HG03280 (cell line): ENCODE measurements around the gene DCX.
"Not testable (repeated sequence)": the region's sequence is repeated elsewhere in the genome, so short reads cannot be mapped to it uniquely, and the experiment has no call there.

Experiments used
- ATAC-seq: cut with Tn5 transposase; IDR thresholded peaks from one replicate; pipeline ENCODE4 v1.9.1; 2021; ENCODE audit warnings: mild to moderate bottlenecking, moderate library complexity; ENCODE audit not compliant: unreplicated experiment

DCX gene

DNA sequence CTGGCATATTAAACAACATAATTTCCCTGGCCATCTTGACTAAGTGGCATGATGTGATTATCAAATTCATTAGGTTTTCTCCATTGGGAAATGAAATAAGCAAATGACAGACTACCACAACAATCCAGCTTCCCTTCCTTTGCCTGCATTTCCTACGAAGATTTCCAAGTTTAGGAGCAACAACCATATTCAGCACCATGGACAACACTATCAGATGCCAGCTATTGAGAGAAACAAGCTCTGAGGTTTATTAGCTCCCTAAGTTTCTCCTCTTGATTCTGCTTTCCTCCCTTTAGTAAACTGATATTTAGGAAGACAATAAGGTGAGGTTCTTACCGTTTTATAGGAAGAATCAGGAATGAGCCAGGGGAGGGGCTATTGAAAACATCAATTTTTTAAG lies 36.2 kb downstream of the DCX start:
- ATAC-seq, result no peak

DNA sequence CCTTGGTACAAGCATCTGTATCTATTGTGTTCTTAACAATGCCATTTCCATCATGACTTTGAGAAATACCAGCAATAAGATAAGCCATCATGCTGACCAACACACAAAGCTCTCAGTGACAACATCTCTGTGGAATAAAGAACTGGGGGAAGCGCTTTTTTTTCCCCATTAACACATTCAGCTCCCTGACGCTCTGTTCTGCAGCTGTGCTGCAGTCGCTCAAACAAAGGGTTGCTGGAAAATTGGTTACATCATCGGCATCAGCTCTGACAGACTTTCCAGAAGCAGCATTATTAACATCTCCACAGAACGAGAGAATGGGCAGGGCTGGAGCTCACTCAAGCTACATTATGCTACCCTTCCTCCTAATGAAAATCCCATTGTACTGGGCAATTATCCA lies 39.9 kb downstream of the DCX start:
- ATAC-seq, result no peak

DNA sequence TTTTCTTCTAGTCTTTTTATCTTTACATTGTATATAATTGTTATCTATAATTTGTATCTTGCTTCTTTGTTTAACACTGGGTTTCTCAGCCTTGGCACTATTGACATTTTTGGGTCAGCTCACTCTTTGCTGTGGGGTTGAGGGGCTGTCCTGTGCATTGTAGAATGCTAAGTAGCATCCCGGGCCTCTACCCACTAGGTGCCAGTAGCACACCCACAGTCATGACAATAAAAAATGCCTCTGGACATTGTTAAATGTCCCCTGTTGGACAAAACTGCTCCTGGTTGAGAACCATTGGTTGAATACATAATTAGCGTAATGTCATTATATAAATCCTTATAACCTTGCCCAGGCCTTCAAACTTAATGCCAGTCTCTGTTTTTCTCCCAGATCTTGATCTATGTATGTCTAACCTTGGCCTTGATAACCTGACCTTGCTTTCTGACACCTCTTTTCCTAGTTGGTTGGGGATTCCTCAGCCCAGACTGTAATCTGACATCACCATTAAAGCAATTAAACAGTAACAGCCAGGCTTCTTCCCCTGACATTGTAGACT lies 46.1 kb downstream of the DCX start:
- no peak for ATAC-seq

DNA sequence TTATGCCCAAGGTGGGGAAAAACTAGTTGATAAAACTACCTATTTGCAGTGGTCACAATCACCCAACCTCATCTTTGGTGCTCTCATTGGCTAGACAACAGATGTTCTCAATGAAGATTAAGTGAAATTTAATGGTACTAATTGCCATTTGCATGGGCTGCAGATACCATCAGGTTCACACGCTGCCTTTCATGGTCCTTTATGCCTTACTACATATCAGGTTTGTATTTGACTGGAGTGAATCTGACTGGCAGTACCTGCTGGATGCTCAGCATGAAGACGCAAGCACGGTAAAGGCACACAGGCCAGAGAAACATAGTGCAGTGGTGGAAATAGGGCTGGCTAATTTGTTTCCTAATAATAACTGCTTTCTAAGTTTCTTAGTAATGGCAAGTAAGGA lies 48.3 kb downstream of the DCX start:
- ATAC-seq, result no peak

DNA sequence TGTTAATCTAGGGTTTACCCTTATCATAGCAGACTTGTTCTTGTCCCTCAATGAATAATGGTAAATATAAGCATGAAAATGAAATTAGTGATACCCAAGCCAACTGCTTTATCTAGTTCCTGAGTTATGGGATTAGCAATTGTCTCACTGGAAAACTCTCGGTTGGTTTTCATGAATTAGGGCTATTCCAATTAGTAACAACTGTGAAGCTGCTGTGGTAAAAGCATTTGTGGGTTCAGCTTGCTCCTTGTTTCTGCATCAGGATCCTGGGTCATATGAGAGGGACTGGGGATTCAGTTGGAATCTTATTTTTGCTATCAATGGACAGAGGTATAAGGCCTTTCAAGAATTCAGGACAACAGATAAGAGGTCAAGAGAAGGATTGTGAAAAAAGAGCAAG lies 50.2 kb downstream of the DCX start:
- no peak for ATAC-seq

DNA sequence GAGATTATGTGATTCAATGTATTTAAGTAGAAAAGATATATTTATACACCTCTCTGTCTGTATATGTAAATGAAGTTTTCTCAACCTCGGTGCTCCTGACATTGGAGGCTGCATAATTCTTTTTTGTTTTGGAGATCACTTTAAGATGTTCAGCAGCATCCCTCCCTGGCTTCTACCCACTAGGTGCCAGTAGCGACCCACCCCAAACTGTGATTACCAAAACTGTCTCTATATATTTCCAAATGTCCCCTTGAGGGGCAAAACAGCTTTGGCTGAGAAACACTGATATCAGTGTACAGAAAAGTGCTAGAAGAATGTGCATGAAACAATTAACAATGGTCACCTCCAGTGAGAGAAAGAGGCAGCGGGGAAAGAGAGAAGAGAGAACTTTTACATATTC lies 51.2 kb downstream of the DCX start:
- ATAC-seq, result no peak

DNA sequence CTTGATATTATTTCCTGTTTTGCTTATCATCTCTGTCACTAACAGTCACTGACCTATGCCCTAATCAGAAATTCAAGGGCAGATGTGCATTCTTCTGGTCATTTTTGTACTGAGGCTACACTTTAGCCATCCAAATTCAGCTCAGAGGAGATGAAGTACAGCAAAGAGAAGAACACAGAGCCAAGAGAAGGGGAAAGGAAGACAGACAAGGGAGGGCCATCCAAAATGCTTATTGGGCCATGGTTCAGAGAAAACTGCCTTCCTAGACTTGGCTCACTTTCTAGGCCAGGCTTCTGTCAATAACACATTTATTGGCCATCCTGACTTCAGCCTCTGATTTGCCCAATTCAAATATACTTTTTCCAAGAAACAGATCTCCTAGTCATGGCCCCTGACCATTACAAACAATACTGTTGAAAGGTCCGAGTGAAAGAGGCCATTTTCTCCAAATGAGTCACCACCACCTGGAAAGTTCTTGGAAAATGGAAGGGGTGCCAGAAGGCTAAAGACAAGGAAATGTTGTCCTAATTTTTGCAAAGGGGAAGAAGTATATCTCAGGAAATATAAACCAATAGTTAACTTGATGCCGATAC lies 56.4 kb downstream of the DCX start:
- no peak for ATAC-seq

DNA sequence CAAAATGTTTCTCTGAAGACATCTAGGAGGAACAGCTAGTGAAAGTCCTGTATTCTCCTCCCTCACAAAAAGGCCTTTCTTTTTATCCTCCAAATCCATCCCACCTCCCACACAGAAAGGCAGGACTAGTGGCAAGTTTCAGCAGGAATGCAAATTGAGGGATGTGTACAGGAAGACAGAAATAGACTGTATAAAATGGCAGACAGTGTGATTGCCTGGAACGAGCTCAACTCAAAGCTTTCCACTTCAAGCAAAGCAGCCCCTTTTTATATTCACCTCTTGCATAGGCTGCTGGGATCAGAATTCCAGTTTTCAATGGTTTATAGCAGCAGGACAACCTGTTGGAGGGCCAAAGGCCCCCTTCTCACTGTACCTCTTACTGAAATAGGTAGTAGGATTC lies 57.5 kb downstream of the DCX start:
- no peak for ATAC-seq

DNA sequence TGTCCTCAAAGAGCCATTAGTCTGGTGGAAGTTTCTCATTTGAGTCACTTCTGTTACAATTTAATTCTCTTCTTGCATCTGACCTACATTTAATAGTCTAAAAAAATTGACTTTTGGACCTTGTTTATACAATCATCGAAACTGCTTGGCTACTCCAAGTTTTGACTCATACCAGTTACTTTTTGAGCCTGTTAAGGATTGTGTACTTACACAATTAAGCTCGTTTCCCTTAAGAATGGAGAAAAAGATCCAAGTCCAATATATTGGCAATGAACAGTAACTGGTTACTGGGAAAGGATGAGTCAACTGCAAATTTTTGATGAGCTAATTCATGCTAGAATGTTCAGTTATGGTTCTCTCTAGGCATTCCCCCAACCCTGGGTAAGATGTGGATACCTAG lies 58.2 kb downstream of the DCX start:
- ATAC-seq, result no peak

DNA sequence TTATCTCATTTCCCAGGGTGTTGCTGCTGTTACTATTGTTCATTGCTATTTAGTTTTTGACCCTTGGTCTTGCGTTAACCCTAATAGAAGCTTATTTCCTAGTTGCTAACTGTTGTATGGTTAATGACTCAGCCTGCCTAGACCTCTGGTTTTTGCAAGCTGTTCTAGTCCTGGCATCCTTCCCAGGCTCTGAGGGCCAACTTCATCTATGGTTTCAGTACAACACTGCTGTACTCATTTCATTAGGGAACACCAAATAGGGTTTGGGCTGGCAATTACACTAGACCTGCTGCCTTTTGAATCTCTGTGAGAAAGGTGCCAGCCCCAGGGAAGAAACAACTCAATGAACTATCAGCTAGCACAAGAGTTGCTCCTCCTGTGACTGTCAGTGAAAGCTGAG lies 59.6 kb downstream of the DCX start:
- no peak for ATAC-seq

DNA sequence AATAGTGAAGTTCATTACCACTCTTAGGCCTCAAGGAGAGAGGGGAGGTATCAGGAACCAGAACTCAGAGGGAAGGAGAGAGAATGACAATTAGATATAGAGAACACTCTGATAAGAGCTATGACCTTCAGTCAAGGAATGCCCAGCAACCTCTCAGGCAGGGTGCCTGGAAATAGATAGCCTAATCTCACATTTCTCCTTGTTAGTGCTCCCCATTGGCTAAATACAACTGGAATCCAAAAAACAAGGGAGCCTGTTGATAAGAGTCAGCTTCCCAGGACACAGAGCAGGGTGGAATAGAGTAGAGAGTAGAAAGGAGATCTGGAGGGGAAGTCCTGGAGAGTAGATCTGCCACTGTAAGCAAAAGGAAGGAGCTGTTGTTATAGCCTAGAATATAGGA lies 62.1 kb downstream of the DCX start:
- ATAC-seq, result no peak

DNA sequence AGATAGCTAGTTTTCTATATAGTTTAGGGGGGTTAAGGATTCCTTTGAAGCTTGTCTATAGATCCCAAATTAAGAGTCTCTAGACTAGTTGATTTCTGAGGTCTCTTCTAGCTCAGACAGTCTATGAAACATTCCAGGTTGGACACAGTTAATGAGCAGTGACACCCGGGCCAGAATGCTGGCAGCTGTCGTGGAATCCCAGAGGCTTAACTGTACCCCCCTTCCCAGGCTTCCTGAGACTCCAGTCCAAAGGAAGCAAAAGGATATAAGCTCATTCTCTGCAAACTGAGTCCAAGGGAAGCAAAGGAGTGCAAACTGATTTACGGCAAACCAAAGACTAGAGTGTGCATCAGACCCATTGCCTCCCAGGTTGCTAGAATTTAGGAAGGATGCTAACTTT lies 62.9 kb downstream of the DCX start:
- no peak for ATAC-seq

DNA sequence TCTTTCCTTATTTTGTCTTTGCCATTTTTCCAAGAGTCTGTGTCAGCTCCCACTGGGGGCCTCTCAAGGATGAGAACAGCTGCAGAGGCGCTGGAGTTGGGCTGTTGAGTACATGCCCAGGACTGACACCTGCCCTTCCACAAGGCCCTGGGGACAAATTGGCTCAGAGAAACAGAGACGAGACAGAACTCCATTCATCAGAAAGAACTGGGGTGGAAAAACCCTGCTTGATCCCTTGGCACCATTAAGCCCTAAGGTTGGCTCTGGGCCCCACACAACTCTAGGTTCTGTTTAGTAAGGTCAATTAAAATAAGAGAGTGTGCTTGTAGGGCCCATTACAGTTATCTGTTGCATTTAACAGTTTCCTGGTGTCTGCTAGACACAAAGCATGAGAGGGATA lies 63.6 kb downstream of the DCX start:
- no peak for ATAC-seq

DNA sequence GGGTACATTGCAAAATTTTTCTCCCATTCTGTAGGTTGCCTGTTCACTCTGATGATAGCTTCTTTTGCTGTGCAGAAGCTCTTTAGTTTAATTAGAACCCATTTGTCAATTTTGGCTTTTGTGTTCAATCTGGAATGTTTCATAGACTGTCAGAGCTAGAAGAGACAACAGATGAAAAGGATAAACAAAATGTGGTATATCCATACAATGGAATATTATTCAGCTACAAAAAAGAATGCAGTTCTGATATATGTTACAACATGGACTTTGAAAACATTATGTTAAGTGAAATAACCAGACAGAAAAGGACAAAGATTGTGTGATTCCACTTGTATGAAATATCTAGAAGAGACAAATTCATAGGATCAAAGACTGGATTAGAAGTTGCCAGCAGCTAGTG lies 65.8 kb downstream of the DCX start:
- ATAC-seq, result not testable (repeated sequence)

DNA sequence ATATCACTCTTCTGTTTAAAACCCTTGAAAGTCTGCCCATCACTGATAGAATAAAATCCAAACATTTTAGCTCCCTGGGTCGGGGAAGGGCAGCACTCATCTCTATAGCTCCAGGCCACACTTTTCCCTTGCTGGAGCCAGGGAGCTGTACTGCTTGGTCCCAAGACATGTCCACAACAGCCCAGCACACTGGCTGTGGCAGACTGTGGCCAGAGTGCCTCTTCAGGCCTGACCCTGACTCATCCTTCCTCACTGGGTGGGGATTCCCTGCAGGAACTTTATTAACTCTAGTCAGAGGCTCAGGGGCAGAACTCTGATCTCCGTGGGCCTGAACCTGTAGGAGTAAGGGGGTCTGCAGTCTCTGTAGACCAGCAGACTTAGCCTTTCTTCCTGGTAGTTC lies 71.9 kb downstream of the DCX start:
- no peak for ATAC-seq

DNA sequence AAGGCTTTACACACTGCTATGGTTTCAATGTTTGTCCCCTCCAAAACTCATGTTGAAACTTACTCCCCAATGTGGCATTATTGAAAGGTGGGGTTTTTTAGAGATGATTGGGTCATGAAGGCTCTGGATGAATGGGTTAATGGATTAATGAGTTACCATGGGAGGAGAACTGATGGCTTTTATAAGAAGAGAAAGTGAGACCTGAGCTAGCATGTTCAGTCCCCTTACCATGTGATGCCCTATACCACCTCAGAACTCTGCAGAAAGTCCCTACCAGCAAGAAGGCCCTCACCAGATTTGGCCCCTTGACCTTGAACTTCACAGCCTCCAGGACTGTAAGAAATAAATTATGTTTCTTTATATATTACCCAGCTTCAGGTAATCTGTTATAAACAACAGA lies 72.8 kb downstream of the DCX start:
- ATAC-seq, result no peak

DNA sequence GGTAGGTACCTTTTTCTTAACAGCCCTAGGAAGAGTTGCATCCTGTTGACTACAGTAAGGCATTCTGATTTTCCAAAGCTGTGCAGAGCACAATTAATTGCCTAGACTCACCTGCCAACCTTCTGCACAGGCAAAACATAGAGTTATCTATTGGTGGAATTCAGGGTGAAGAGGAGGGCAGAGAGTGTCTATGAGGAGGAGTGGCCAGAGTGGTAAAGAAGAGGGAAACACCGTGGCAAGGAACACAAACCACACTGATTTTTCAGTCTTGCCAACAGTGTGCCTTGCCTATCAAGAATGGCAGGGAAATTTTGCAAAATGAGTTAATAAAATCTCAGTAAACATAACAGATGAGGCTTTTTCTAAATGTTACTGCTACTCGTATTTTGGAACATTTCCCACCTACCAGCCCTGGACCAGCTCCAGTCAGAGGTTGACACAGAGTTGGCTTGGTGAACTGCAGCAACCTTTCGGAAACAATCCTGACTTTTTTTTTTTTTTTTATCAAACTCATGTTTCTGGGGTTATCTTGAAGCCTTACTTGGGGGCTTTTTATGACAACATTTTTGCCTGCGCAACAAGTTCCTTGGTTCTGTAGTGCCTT lies 73.8 kb downstream of the DCX start:
- no peak for ATAC-seq

DNA sequence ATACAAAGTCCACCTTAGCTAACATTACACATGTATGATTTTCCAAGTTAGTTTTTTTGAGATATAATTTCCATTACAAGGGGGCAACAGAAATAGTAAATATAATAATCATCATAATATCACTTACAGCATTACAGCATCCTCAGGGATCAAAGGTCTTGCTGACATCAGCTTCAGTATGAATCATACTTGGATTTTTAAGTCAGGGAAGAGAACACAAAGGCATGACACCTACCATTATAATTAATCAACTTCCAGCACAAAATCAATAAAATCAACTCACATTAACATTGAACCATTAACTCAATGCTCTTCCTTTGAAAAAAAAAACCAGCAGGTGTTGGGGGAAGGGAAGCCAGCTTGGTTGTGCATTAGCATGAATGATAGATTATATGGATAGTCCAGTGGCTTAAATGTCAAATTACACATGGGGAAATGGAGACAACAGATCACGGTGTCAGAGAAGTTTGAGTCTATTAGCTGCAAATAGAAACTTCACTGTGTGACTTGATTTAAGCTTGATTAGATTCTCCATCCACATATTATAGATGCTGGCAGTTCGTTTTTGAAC lies 74.8 kb downstream of the DCX start:
- no peak for ATAC-seq

DNA sequence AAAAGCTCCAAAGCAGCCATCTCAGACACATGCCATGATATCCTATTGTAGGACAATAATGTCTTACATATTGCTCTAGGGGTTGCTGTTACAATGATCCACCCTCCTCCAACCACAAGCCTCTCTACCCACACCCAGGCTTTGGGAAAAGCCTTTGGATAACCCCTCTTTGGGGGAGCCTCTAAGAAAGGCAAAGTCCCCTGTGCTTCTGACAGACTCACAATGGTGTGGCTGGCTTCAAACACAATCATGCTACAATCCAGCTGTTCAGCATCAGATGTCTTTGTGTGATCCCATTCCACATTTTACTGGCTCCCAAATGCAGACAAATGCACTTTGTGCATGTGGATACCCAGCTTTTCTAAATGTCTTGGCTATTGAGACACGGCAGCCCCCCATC lies 75.9 kb downstream of the DCX start:
- no peak for ATAC-seq

DNA sequence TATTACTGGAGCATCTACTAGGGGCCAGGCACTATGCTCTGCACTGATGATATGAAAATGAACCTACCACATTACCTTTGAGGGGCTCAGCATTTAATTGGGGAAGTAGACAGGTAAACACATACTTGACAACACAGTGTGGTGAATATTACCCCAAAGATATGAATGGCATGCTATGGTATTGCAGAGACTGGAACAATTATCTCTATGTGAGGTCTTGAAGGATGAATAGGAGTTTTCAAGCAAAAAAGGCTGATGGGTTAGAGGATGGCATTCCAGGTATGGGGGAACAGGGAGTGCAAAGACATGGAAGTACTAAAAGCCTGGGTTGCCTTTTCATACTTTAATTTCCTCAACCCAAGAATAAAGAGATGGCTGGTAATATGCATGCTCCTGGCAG lies 82.6 kb downstream of the DCX start:
- ATAC-seq, result no peak

DNA sequence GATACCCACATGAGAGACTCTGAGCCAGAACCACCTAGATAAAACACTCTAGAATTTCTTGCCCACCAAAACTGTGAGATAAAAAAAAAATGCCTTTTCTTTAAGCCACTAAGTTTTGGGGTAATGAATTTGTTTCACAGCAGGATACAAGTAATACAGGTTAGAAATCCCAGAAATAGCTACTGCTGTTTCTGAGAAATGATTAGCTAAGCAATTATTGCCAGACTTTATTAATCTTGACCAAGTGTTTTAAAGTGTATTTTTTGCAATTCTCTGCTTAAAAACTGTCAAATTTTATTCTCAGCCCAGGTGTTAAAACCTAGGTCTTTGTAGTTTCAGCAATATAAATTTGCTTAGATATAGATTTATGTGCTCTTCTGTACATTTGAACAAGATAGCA lies 83.1 kb downstream of the DCX start:
- no peak for ATAC-seq

DNA sequence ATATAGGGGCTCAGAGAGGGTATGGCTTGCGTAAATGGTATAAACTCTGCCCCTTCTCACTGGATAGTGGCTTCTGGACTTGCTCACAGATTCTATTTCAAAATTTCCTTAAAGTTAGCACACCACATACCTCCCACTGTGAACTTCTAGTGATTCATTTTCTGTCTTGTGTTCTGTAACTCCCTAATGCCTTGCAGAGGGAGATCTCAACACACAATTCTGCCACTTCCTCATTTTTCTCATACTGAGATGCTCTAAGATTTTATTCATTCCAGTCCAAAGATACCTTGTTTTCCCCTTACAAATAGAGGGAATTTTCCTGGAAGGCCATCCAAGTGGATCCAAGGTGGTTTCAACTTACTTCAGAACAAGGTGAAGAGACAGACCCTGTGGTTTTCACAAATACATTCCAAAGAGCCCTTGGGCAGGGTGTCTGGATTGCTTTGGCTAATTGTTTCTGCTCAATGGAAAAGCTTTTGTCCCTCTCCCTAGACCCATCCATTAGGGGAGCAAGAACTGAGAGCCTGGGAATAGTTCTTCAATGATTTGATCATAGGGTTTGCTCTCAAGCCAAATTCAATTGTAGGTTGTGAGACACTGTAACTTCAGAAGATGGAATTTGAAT lies 89.6 kb downstream of the DCX start:
- no peak for ATAC-seq
